ENCODE data around the gene PCMTD2. TPM values are rescaled to one million over a fixed set of nuclear protein-coding genes. Genes with fewer than 3 reads are reported as not detected.

Gene PCMTD2
- total RNA-seq, 1 experiment from 2014 or later = 52.0 TPM

DNA sequence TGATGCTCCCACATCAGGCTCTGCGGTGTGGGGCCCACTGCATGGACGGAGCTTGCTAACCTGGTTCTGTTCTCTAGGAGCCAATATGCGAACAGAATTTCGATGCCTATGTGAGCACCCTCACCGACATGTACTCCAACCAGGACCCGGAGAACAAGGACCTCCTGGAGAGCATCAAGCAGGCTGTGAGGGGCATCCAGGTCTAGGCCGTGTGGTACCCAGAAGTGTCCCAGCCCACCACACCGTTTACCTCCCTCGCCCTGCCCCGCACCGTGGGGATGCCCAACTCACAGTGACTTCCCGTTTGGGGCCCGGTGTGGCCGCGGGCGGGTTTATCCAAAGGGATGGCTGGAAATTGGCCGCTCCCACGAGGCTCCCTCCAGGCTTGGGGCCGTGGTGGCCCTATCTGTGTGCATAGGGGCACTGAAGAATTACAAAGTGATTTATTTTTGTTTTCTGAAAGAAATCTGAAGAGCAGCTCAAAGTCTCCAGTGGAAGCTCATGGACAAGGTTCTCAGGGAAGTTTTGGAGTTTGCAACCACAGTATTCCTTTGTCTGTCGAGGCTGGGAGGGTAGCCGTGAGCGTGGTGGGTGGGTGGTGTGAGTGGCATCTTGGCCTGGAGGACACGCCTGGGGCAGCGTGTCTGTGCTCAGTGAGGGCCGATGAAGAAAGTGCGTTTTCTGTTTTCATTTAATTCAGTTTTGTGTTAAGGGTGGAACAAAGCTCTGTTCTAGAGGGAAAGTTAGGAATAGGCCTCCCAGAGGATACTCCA is 15.1 kb upstream of the PCMTD2 start:
- H2BK15ac ChIP-seq (ENCODE audit: low read depth, low read length) = no peak overlapping the region
- H3K27ac Mint-ChIP-seq = no peak overlapping the region
- H2BK12ac ChIP-seq (ENCODE audit: insufficient read length, low read depth, low read length) = no peak overlapping the region
- H2BK20ac ChIP-seq (ENCODE audit: low read depth, low read length, poor library complexity, severe bottlenecking) = no peak overlapping the region
- H3K18ac ChIP-seq (ENCODE audit: insufficient read length, low read depth, low read length) = no peak overlapping the region
- peaks cover 6 to 19% (median 9%) of the 10 kb centered on the region in 3 experiments; a peak in 5 of 7 replicates for H3K36me3 Mint-ChIP-seq (ENCODE audit: insufficient read depth in 1 of 3, low read depth in 3 of 3)
- H4K8ac ChIP-seq (replicated peaks; ENCODE audit: insufficient read length, low read depth, low read length) = no peak overlapping the region
- WGBS (ENCODE audit: extremely low coverage, insufficient read length, low lambda C conversion rate) = no CpG with 5 or more reads among the region's 26 CpGs
- no peak overlapping the region for H2BK120ac ChIP-seq (ENCODE audit: low read depth, low read length, poor library complexity, severe bottlenecking)
- H4K5ac ChIP-seq (ENCODE audit: insufficient read length, low read depth, low read length) = no peak overlapping the region
- no peak overlapping the region for H3K4me3 Mint-ChIP-seq
- no peaks in the 10 kb centered on the region for H3K79me1 ChIP-seq (ENCODE audit: insufficient read depth, low read depth, low read length, poor library complexity, severe bottlenecking)
- no peak overlapping the region for H3K23ac ChIP-seq (ENCODE audit: insufficient read length, low read depth, low read length)
- peaks cover 18 to 19% of the 10 kb centered on the region in 2 experiments for H3K9me3 Mint-ChIP-seq
- no peaks in the 10 kb centered on the region for H3K23me2 ChIP-seq (ENCODE audit: insufficient read length, low read depth, low read length, poor library complexity, severe bottlenecking)
- no peak overlapping the region for H2BK5ac ChIP-seq (ENCODE audit: insufficient read length, low read length)
- no peak overlapping the region for H2AK5ac ChIP-seq (ENCODE audit: insufficient read length, low read length)
- H3K4me1 Mint-ChIP-seq = peaks cover 0 to 4% of the 10 kb centered on the region in 2 experiments; a peak in 1 of 4 replicates
- H3K9me3 ChIP-seq (ENCODE audit: control insufficient read depth, low read depth, low read length) = no peaks in the 10 kb centered on the region
- no peak overlapping the region for H3K4ac ChIP-seq (ENCODE audit: low read depth, low read length)
- H3K4me1 ChIP-seq (ENCODE audit: insufficient read depth, low read length) = no peaks in the 10 kb centered on the region
- no peak overlapping the region for H3K9ac ChIP-seq (ENCODE audit: extremely low read depth, insufficient read length, low read length)
- no peak overlapping the region for H3K4me2 ChIP-seq (ENCODE audit: insufficient read depth, insufficient read length, low read length)
- H3K27ac ChIP-seq (ENCODE audit: insufficient read length, low read depth, low read length) = no peak overlapping the region
- TF ChIP-seq, protein P1, sequence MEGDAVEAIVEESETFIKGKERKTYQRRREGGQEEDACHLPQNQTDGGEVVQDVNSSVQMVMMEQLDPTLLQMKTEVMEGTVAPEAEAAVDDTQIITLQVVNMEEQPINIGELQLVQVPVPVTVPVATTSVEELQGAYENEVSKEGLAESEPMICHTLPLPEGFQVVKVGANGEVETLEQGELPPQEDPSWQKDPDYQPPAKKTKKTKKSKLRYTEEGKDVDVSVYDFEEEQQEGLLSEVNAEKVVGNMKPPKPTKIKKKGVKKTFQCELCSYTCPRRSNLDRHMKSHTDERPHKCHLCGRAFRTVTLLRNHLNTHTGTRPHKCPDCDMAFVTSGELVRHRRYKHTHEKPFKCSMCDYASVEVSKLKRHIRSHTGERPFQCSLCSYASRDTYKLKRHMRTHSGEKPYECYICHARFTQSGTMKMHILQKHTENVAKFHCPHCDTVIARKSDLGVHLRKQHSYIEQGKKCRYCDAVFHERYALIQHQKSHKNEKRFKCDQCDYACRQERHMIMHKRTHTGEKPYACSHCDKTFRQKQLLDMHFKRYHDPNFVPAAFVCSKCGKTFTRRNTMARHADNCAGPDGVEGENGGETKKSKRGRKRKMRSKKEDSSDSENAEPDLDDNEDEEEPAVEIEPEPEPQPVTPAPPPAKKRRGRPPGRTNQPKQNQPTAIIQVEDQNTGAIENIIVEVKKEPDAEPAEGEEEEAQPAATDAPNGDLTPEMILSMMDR (conservative IDR thresholded peaks at IDR 0.05) = no peak
- no peak overlapping the region for H4K91ac ChIP-seq (ENCODE audit: insufficient read length, low read depth, low read length)
- peaks cover 18% of the 10 kb centered on the region for H3K27me3 Mint-ChIP-seq (ENCODE audit: low read depth)
- H2AFZ ChIP-seq (ENCODE audit: low read length) = no peak overlapping the region
- DNase-seq = no peak
- no peak overlapping the region for H3T11ph ChIP-seq (ENCODE audit: low read length)
- H3K79me2 ChIP-seq (ENCODE audit: insufficient read depth, low read length) = no peaks in the 10 kb centered on the region
- H3K27me3 ChIP-seq (ENCODE audit: insufficient read depth, low read length) = no peaks in the 10 kb centered on the region
- H3K14ac ChIP-seq (ENCODE audit: insufficient read depth, low read length) = no peak overlapping the region
- H3K56ac ChIP-seq (ENCODE audit: insufficient read length, low read depth, low read length) = no peak overlapping the region
- no peaks in the 10 kb centered on the region for H4K20me1 ChIP-seq (ENCODE audit: control insufficient read depth, insufficient read depth, insufficient read length)
